Measurements from ENCODE around the gene HMGN1.

- TF ChIP-seq CTCF (IDR thresholded peaks at IDR 0.05; ENCODE audit: insufficient read depth, low read length) = no peak
- TF ChIP-seq POLR2AphosphoS5 (IDR thresholded peaks at IDR 0.05; ENCODE audit: low read depth) = no peak
- no peak for TF ChIP-seq SPI1 (IDR thresholded peaks at IDR 0.05; ENCODE audit: borderline replicate concordance, low read depth)
These were observed 10.5 kb upstream of the HMGN1 start for GRCh38 chr21:39359382-39359781.

Measured in HL-60 (cell line).